AG10803 (cell line): Measurements from ENCODE around the gene MTAP.
A peak's percentile ranks its signal among the peaks of the same experiment; 100 is the strongest.

Experiments
- DNase-seq: peaks from one replicate; pipeline ENCODE4 v3.0.0; 2010; ENCODE audit warnings: low read depth
- H3K4me3 ChIP-seq: 2 replicates; pipeline ENCODE4 v1.5.1; 2011; ENCODE audit warnings: mild to moderate bottlenecking, low read length, control low read depth
- TF ChIP-seq, protein P1 (sequence below): conservative IDR thresholded peaks from 2 replicates; pipeline ENCODE4 v1.5.1; 2011; ENCODE audit warnings: mild to moderate bottlenecking, low read length, control low read depth, inconsistent platforms

The MTAP gene

DNA sequence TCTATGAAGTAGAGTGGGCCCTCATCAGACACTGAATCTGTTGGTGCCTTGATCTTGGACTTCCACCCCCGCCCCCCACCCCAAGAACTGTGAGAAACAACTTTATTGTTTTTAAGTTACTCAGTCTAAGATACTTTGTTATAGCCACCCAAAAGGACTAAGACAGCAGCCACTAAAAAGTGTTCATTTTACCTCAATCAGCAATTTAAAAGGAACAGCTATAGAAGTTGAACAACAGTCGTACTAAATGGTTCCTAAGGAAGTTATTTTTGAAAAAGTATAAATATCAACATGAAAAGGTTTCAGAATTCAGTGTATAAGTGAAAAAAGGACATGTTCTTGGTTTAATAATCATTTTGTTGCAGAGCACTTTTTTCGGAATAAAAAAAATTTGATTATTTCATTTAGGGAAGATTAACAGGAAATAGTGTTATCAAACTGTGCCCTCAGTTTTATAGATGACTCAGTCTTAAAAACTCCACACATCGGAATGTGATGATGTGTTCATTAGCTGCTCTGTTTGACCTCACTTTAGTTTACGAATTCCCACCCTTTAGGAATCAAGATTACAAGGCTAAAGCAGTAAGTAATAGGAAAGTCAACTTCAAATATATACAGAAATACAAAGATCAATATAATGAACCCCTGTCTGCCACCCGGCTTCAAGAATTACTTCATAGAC lies 71.2 kb downstream of the MTAP start:
- DNase-seq, result peak; percentile 57
- TF ChIP-seq, protein P1, sequence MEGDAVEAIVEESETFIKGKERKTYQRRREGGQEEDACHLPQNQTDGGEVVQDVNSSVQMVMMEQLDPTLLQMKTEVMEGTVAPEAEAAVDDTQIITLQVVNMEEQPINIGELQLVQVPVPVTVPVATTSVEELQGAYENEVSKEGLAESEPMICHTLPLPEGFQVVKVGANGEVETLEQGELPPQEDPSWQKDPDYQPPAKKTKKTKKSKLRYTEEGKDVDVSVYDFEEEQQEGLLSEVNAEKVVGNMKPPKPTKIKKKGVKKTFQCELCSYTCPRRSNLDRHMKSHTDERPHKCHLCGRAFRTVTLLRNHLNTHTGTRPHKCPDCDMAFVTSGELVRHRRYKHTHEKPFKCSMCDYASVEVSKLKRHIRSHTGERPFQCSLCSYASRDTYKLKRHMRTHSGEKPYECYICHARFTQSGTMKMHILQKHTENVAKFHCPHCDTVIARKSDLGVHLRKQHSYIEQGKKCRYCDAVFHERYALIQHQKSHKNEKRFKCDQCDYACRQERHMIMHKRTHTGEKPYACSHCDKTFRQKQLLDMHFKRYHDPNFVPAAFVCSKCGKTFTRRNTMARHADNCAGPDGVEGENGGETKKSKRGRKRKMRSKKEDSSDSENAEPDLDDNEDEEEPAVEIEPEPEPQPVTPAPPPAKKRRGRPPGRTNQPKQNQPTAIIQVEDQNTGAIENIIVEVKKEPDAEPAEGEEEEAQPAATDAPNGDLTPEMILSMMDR, result no peak
- H3K4me3 ChIP-seq, result no peak overlapping the region

DNA sequence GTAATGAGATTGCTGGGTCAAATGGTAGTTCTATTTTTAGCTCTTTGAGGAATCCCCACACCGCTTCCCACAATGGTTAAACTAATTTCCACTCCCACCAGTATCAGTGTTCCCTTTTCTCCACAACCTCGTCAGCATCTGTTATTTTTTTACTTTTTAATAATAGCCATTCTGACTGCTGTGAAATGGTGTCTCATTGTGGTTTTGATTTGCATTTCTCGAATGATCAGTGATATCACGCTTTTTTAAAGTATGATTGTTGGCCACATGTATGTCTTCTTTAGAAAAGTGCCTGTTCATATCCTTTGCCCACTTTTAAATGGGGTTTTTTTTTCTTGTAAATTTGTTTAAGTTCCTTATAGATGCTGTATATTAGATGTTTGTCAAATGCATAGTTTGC lies 73.5 kb downstream of the MTAP start:
- TF ChIP-seq, protein P1, result no peak
- DNase-seq, result no peak
- no peak overlapping the region for H3K4me3 ChIP-seq

DNA sequence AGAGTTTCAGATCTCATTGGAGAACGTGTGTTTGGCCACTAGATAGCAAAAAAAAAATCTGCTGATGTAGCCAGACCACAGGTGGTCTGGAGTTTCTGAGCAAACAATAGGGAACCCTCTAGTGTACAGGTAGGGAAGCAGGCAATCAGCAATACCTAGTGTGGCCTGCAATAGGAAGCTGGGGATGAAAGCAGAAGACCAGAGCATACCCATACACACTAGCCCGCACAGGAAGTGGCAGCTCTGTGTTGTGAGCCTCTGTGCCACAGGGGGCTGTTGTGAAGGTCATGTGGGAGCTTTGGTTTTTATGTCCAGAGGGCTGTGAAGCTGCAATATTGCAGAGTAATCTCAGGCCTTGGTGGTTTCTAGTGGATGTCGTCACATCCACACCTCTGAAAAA lies 81.2 kb downstream of the MTAP start:
- DNase-seq, result no peak
- H3K4me3 ChIP-seq, result no peak overlapping the region
- TF ChIP-seq, protein P1, result no peak

DNA sequence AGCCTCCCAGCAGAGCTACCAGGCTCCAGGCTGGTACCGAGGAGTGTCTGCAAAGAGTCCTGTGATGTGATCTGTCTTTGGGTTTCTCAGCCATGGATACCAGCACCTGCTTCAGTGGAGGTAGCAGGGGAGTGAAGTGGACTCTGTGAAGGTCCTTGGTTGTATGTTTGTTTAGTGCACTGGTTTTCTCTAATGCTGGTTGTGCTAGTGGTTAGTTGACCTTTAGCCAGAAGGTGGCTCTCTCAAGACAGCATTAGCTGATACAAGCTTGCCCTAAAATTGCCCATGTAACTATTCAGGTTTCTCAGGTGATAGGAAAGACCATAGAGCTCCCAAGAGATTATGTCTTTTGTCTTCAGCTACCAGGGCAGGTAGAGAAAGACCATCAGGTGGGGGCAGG lies 87.2 kb downstream of the MTAP start:
- DNase-seq, result no peak
- TF ChIP-seq, protein P1, result no peak
- H3K4me3 ChIP-seq, result no peak overlapping the region

DNA sequence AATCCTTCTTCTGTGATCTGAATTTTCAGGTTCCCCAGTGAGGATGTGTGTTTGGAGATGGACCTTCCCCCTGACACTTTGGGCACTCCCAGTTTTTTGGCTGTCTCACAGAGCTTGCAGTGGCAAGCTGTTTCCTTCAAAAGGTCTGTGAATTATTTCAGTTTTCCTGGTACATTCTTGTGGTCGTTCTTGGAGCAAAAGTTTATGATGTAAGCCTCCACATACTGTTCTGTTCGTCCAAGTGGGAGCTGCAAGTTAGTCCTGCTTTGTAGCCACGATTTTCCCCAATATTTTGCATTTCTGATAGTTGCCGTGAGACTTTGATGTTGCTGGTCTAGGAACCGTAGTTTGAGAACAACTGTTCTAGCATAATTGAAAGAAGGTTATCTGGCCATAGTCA lies 88.3 kb downstream of the MTAP start:
- H3K4me3 ChIP-seq, result no peak overlapping the region
- TF ChIP-seq, protein P1, result no peak
- no peak for DNase-seq

DNA sequence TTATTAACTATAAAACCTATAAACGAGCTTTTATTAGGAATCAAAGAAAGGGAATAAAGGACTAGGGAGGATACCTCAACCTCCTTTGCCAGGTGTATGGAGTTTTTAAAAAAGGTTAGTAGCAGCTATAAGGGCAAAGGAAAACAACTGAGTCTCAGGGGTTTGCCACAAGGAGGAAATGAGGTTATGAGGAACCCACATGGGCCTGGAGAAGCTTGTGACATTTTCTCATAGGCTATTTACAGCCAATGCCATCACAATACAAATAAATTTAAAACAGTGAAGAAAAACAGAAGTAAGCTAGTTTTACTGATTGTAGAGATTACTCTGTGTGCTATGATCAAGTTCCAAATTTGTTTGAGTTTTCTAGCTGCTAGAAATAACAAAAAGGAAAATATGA lies 99.1 kb downstream of the MTAP start:
- TF ChIP-seq, protein P1, result no peak
- no peak overlapping the region for H3K4me3 ChIP-seq
- DNase-seq, result no peak

DNA sequence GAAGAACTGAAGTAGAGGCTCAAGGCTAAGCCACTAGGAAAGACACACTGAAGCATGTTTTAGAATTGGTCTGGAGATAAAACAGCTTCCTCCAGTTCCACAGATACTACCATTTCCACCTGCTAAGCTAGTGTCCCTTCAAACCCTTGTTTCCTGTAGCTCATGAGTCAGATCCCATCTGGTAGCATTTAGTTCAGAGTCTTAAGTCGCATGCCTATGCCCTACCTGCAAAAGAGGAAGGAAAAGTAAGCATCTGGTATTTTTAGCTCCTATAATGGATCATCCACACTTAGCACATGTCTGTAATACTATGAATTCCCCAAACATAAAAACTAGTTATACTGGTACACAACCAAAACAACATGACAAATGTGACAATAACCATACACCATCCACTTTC lies 99.7 kb downstream of the MTAP start:
- H3K4me3 ChIP-seq, result no peak overlapping the region
- TF ChIP-seq, protein P1, result no peak
- DNase-seq, result no peak
